Activated CD8-positive, alpha-beta memory T cell treated with anti-CD3 and anti-CD28 coated beads for 4 hours (primary cell): Measurements from ENCODE around the gene PRUNE2.
"Not testable (repeated sequence)": the region's sequence is repeated elsewhere in the genome, so short reads cannot be mapped to it uniquely, and the experiment has no call there.

Experiments
- DNase-seq, 2 donors: peaks; one replicate each; pipeline ENCODE4 v3.0.0-alpha.2; 2020; ENCODE audit warnings: low read depth in 2 of 2

PRUNE2 gene

GRCh38 chr9:76863832-76864231 is 42.1 kb downstream of the PRUNE2 start:
- no peak for DNase-seq

DNA sequence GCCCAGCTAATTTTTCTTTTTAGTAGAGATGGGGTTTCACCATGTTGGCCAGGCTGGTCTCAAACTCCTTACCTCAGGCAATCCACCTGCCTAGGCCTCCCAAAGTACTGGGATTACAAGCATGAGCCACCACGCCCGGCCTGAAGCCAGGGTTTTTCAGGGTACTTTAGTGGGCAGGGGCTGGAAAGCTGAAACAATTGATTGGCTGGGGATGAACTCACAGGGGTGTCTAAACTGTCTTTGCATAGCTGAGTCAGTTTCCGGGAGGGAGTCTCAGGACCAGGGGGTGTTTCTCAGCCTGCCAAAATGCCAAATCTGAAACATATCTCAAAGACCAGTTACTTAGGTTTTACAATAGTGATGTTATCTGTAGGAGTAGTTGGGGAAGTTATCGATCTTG is 46.1 kb downstream of the PRUNE2 start:
- DNase-seq = no peak

DNA sequence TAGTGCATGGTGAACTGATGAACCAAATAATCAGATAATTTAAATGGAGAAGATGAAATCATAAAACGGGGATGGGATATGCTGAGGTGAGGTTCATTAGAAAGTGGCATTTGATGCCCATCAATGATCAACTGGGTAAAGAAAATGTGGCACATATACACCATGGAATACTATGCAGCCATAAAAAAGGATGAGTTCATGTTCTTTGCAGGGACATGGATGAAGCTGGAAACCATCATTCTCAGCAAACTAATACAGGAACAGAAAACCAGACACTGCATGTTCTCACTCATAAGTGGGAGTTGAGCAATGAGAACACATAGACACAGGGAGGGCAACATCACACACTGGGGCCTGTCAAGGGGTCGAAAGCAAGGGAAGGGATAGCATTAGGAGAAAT is 47.7 kb downstream of the PRUNE2 start:
- DNase-seq = not testable (repeated sequence)

DNA sequence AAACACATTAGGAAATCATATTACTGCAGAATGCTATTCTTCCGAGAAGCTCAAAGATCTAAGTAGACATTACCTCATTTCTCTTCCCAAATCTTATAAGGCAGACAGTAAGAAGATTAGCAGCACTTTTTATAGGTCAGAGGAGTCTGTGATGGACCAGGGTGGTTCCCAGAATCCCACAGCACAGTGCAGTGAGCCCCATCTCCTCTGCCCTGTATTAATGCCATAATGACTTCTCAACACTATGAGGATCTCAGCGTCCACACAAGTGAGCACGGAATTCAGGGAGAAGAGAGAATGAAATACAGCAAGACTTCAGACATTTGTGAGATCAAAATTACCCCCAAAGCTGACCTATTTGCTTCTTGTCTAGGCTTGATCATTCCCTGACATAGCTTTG is 49.9 kb downstream of the PRUNE2 start:
- DNase-seq = no peak

- DNase-seq = no peak
Measured at GRCh38 chr9:76855015-76855414, 50.9 kb downstream of the PRUNE2 start.

DNA sequence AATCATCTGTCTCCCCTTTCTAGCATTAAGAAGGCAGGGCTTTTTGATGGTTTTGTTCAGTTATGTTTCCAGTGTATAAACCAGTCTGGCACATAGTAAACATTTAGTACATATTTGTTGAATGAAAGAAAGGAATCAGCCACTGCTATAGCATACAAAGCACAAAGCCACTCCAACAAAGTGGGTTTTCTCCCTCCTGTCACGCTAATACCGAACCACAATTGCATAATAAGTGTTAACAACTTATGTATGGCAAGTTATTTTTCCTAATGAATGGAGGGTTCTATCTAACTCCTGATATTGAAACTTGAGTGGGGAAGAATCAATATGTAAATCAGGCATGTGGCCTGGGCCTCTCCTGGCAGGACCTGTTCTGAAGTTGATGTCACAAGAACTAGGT is 53.9 kb downstream of the PRUNE2 start:
- no peak for DNase-seq

- DNase-seq = no peak
Measured at GRCh38 chr9:76846297-76846696, 59.6 kb downstream of the PRUNE2 start.

DNA sequence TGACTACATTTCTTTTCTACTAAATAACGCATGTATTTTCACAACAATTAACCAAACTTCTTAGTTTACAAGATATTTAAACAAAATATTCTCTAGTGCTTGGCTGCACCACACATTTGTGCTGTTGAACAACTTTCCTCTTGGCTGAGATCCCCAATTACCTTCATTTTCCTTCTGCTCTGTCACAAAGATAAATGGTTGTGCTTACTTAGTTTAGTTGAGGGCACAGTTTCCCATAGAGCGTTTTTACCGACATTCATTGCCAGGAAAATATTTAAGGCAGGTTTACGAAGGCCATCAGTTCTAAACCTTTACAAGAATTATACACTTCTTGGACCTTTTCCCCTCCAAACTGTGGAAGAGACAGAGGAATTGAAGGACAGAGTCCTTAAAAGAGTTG is 60.7 kb downstream of the PRUNE2 start:
- no peak for DNase-seq

DNA sequence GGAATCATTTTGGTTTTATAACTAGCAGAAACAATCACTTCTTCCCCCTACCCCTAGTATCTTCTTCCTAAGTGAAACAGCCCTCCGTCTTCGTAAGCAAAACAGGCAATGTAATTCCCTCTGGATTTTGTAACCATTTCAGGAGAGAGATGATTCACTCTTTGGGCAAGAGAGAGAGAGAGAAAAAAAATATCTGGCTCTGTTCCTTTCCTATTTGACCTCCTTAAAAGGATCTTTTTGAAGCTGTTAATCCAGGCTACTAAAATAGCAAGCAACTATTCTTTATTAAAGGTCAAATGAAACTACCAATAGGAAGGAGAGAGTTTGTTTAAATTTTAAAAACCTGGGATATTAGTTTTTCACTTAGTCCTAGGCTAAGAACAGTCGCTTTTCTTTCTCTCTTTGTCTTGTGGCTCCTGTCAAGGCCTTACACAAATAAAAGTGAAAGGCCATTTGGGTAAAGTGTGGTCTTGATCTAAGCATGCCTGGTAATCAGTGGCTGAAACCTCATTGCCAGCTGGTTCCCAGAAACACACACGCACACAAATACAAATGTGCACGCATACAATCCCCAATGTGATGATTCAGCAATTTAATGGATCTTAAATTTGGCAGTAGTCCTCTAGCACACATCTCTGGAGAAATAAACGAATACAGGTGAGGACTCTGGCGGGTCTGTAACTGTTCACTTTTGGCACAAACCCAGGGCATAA is 70.2 kb downstream of the PRUNE2 start:
- DNase-seq = no peak

DNA sequence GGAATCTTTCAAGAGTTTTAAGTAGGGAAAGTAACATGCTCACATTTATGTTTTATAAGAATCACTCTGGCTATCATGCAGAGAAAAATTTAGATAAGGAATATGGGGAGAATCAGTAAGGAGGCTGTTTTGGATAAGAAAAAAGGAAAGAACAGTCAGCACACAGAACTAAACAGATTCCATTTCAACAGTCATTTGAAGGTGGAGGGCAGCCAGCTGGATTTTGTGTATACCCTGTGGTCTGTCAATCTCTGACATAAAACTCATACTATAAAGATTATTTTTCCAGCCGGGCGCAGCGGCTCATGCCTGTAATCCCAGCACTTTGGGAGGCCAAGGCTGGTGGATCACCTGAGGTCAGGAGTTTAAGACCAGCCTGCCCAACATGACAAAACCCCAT is 77.5 kb downstream of the PRUNE2 start:
- no peak for DNase-seq

- DNase-seq = no peak
Measured at GRCh38 chr9:76827296-76828080, 78.4 kb downstream of the PRUNE2 start.

- DNase-seq = no peak
Measured at GRCh38 chr9:76820431-76820830, 85.5 kb downstream of the PRUNE2 start.

DNA sequence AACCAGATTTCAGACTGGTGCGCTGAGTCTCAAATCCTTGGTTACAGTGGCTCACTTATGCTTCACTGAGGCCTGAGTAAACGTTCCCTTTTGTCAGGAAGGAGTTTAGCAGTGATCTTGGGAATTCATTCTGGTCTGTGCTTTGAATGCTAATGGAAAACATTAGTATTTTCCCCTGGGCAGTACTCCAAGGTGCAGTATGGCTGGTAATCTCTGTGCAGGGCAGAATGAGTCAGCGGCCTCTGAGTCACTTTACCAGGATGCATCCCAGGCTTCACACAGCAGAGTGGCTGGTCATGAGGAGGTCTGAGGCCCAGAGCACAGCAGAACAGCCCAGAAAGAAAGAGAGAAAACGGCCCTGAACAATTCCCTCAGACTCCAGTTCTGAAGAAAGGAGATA is 87.6 kb downstream of the PRUNE2 start:
- no peak for DNase-seq

- no peak for DNase-seq
Measured at GRCh38 chr9:76817489-76817888, 88.4 kb downstream of the PRUNE2 start.

DNA sequence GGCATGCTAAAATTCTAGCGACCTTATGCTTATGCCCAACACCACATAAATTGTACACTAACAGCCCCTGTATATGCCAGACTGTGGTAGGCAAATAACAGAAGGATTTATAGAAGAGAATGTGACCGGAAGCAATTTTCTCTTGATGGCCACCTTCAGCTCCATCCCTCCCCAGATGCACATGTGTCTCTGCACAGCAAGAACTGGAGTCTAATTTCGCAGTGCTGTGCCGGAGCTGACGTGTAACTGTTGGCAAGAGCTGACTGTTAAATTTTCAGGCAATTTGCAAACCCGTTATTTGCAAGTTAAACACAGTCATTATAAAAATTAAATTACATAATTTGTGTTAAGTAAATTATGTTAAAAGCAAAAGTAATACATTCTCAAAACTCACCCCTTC is 93.3 kb downstream of the PRUNE2 start:
- no peak for DNase-seq

- no peak for DNase-seq
Measured at GRCh38 chr9:76810377-76810957, 95.4 kb downstream of the PRUNE2 start.

- no peak for DNase-seq
Measured at GRCh38 chr9:76808636-76809035, 97.3 kb downstream of the PRUNE2 start.

- no peak for DNase-seq
Measured at GRCh38 chr9:76803762-76804161, 102.2 kb downstream of the PRUNE2 start.

DNA sequence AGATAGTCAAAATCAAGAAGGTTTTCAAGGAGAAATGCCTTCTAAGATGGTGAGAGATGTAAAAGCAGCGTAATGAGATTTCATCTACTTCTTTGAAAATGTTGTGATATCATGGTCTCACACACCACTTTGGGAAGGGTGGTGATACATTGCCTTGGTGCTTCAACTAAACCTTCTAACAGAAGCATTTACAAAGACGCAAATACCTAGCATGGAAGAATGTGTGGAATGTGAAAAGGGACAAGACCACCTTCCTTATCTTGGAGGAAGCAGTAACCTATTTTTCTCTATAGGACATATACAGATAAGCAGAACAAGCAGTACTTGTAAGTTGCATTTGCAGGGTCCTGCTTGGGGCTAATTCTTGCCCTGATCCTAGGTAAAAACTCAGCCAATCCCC is 102.8 kb downstream of the PRUNE2 start:
- no peak for DNase-seq

- DNase-seq = no peak
Measured at GRCh38 chr9:76800901-76801300, 105.0 kb downstream of the PRUNE2 start.

GRCh38 chr9:76799473-76799872 is 106.4 kb downstream of the PRUNE2 start:
- DNase-seq = no peak

DNA sequence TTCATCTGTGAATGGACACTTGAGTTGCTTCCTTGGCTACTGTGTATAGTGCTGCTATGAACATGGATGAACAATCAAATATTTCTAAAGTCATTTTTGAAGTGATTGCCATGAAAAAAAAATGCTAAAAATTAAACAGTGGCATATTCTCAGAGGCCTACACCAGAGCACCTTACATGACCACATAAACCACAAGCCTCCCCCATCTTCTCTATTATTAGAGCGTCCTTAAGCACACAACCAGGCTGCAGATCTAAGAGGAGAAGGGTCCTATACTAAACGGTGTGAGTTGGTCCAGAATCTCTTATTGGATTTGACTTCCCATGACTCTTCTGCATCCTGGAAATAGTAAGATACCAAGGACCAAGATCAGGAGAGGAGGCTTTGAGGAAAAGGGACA is 107.4 kb downstream of the PRUNE2 start:
- DNase-seq = no peak

DNA sequence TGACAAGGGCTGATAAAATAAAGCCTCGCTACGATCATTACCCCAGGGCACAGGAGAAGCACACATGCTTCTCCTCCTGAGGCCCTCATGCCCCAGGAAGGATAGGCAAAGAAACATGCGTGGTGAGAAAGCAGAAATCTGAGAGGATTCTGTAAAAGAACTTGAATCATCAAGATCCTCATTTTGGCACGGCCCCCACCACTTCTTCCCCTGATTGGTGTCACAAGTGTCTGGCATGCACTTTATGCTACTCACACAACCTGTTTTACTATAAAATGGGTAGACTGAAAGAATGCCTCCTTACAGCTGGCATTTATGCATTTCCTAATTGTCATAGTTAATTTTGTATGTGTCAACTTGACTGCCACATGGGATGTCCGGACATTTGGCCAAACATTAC is 109.6 kb downstream of the PRUNE2 start:
- DNase-seq = no peak
